NOMO-1 (cell line): ENCODE data around the gene PRICKLE2.
"Not testable (repeated sequence)": the region's sequence is repeated elsewhere in the genome, so short reads cannot be mapped to it uniquely, and the experiment has no call there.

Source experiments
- DNase-seq, 2 experiments: peaks; one replicate each; lab custom pipeline; 2025; ENCODE audit not compliant: unreplicated experiment in 2 of 2; lab: John Stamatoyannopoulos, UW

PRICKLE2 gene

DNA sequence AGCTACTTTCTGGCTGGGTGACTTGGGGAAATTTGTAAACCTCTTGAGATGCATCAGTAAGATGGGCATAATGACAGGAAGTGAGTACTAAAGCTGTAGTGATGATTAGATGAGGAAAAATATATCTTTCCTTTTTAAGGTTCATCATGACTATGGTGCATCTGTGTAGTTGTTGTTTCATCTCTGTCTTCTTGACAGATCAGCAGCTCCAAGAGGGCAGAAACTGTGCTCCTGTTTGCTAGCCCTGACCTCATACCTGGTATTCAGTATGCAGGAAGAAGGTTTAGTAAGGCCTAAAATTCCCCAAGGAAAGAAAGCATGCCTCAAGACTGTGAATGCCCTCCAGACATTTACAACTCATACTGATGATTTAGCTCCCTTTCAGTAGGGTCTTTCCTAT, 119.5 kb downstream of the PRICKLE2 start:
- no peak for DNase-seq

DNA sequence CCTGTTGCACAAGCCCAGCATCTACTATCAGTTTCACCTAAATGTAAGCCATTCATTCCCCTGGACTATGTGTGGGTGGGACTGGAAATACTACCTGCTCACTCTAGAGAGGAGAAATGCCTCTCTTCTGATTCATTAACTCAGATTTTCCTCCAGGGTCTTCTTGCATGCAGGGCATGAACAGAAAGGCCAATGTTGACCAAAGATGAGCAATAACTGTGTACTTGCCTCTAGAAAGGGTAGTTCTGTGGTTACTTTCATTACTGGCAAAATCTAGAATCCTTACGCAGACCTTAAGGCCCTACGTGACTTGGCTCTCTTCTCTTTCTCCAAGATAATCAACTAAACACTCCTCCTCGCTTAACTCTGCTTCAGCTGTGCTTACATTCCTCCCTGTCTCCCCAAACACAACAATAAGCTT, 120.6 kb downstream of the PRICKLE2 start:
- DNase-seq: no peak

DNA sequence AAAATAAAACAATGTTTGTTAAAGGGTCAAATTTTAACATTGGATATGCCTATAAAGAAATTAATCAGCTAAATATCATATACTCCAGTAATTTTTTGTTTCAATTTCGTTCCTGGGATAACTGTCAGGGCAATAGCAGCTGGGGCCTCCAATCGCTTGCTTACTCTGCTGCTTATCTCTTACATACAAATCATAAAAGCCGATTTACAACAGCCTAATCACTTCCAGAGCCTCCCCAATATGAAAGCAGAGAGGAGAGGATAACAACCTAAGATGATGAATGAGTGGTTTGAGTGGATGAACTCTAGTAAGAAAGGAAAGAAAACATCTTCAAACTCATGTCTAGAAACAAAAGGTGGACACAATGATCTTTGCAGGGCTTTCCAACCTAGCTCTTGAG, 121.3 kb downstream of the PRICKLE2 start:
- no peak for DNase-seq

DNA sequence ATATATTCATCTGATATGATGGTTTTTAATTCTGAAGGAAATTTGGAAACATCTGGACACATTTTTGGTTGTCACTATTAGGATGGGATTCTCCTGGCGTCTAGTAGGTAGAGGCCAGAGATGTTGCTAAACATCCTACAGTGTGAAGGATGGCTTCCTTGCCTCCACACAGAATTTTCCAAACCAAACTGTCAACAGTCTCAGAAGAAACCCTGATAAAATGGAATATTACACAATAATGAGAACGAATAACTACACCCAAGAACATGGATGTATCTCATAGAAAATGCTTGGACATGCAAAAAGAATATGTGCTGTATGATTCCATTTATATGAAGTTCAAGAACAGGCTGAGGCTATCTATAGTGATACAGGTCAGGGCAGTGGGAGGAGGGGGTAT, 122.1 kb downstream of the PRICKLE2 start:
- DNase-seq: no peak

DNA sequence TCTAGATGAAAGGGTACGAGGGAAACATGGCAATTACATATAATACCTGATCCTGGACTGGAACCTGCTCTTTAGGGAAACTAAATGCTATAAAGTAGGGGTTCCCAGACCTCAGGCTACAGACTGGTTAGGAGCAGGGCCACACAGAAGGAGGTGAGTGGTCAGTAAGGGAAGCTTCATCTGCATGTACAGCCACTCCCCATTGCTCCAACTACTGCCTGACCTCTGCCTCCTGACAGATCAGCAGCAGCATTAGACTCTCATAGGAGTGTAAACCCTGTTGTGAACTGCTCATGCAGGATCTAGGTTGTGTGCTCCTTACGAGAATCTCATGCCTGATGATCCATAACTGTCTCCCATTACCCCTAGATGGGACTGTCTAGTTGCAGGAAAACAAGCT, 123.1 kb downstream of the PRICKLE2 start:
- DNase-seq: no peak

DNA sequence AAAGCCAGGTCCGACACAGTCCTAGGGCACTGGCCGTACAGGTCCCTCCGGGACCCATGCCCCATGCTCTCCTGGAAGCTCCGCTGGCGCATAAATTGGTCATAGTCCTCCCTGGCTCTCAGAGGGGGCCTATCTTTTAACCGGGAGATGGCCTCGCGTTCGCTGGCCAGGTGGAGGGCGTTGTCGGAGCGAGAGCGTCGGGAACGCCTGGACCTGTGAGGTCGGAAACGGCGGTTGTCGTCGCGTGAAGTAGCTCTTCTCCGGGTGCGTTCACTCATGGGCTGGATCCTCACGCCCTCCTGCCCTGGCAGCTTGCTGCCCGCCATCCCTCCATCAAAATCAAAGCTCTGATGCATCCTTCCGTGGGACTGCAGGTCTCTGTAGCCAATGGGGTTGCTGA, 126.0 kb downstream of the PRICKLE2 start:
- DNase-seq: no peak

DNA sequence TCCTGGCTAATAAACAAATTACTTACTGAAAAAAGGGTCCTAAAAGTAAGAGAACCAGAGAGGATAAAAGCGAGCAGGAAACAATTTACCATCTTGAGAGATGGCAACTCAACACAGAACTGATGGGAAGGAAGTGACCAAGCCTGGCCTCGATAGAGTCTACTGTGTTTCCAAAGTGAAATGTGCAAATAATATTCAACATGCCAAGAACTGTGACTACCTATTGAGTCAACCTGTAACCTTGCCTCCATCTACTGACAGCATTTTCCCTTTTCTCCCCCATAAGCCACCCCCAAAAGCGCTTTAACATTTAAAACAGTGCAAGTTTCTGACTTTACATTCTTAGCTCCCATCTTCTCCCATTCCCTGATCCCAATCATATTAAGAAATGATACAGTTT, 126.6 kb downstream of the PRICKLE2 start:
- DNase-seq: no peak

DNA sequence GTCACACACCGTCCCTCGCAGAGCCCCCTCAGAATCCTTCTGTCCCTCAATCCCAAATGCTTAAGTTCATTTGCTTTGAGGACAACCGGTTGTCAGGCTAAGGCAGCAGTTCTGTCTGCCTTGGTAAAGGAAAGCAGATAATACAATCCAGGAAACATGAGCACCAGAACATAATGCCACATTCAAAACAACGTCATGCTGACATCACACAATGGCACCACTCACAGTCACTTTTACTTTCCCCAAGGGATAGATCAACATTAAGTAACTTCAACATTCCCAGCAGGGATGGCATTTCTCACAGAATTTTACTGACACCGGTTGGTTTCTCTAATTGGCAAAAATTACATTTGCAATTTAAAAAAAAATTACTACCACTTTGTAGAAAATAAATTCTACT, 127.3 kb downstream of the PRICKLE2 start:
- DNase-seq: no peak

DNA sequence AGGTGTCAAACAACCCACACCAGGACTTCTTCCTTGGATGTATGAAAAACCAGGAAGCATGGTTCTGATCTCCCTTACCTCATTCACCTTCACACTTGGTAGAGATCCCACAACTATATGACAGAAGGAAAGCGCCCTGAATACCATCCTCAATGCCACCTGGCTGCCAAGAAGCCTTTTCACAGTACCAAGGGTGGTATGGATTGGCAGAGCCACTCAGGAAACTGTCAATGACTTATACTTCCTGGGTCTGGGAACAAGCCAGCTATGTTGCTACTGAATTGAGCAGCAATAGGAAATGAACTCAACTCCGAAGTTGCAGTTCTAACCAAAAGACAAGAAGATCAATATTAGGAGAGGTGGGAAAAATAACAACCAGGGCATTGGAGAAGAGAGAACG, 129.5 kb downstream of the PRICKLE2 start:
- DNase-seq: no peak

DNA sequence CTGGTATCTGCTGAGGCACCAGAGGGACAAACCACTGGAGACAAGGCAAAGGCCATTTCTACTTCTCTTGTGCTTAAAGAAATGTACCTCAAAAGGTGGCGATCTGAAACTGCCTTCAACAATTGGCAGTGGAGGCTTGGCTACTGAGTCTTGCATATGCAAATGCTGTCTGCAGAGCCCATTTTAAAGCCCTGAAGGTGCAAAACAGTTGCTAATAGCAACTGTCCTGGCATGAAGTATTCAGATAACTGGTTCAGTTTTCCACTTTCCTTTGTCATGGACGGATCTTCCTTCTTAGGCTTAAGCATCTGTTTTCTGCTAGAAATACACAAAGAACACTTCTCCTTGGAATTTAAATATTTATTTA, 130.6 kb downstream of the PRICKLE2 start:
- no peak for DNase-seq

DNA sequence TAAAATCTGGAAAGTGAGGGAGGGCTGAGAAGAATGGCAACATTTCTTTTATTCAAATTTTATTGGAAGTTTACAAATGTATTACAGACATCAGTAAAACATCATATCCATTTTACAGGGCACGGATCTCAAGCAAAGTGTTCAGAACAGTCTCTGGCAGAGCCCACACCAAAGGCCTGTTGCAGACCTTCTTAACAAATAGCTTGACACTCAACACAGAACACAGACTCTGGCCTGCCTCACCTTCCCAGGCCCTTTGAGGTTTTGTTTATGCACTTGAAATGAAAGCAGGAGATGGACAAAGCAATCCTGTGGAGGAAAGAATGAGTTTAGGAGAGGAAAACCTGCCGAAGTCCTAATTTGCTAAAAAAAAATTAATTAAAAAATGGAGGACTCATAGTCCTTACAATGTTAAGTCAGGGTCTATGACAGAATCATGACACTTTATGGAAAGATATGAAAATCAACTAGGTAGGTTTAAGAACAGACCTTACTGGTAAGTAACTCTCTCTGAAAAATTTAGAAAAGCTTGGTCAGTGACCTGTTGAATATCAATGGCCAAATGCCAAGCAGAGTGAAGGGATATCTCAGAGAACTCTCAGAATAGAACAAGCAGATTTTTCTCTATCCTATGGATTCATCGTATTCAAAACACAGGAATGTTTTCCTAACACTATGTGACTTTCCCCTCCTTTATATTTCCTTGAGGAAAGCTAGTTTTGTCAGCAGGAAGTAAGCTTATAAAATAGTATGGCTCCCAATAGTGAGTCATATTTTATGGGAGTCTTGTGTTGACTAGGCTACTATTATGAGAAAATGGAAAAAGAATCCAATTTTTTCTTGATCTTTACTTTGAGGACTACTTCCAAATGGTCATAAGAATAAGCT, 131.2 kb downstream of the PRICKLE2 start:
- no peak for DNase-seq

DNA sequence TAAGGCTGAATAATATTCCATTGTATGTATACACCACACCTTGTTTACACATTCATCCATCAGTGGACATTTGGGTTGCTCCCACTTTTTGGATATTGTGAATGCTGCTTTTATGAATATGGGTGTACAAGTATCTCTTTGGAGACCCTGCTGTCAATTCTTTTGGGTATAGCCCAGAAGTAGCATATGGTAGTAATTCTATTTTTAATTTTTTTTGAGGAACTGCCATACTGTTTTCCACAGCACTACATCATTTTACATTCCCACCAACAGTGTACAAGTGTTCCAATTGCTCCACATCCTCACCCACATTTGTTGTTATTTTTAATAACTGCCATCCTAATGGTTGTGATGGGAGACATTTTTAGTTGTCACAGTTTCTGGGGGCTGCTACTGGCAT, 132.1 kb downstream of the PRICKLE2 start:
- DNase-seq: no peak

DNA sequence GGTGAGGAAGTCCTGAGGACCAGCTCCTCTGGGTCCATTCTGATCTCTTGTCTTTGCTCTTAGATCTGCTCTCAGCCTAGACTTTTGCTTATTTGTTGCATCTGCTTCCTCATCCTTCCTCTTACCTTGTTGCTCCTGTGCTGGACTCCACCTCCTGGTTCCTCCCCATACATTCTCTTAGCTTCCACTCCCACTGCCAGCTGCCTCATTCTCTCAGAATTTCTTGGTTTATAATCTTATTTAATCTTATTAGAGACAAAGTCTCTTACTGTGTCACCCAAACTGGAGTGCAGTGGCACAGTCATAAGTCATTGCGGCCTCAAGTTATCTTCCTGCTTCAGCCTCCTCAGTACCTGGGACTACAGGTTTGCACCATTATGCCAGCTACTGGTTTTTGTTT, 133.8 kb downstream of the PRICKLE2 start:
- DNase-seq: no peak

DNA sequence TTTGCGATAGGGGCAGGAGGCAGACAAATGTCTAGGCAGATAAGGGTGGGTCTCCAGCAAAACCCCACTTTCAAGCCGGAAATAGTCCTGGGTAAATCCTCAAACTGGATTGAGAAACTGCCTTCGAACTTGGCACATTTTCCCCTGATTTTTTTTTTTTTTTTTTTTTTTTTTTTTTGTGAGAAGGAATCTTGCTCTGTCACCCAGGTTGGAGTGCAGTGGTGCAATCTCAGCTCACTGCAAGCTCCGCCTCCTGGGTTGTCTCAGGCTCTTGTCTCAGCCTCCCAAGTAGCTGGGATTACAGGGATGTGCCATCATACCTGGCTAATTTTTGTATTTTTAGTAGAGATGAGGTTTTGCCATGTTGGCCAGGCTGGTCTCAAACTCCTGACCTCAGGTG, 135.9 kb downstream of the PRICKLE2 start:
- DNase-seq: not testable (repeated sequence)

DNA sequence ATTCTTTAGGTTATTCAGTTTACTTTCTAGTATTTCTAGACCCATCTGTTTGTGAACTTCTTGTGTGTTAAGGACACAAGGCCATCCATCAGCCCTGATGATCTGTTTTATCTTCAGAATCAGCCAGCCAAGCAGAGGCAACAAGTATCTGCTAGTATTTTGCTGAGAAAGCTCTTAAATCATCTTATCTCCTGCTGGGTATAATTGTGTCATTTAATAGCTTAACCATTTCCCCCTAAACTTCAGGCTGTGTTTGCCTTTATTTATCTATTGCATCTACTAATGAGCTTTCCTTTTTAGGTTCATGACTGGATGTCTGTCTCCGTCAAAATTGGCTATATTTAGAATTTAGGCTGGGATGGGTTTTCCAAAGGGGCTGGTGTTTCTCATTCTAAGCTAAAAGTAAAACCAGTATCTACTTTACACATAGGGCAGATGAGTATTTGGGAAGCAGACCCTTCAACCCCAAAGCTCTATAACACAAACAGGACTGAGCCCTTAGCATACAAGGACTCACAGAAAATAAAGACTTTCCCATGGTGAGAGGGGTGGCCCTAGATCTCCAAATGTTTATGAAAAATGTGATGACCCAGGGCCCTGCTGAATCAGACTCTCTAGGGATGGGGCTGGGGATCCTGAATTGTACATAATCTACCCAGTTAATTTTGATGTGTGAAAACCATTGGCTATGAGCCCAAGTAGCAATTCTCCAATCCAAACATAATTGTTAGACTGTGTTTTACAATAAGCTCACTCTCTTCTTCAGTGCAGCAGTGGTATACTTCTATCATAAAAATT, 136.7 kb downstream of the PRICKLE2 start:
- peak in 1 of 2 experiments; percentile 23 for DNase-seq

DNA sequence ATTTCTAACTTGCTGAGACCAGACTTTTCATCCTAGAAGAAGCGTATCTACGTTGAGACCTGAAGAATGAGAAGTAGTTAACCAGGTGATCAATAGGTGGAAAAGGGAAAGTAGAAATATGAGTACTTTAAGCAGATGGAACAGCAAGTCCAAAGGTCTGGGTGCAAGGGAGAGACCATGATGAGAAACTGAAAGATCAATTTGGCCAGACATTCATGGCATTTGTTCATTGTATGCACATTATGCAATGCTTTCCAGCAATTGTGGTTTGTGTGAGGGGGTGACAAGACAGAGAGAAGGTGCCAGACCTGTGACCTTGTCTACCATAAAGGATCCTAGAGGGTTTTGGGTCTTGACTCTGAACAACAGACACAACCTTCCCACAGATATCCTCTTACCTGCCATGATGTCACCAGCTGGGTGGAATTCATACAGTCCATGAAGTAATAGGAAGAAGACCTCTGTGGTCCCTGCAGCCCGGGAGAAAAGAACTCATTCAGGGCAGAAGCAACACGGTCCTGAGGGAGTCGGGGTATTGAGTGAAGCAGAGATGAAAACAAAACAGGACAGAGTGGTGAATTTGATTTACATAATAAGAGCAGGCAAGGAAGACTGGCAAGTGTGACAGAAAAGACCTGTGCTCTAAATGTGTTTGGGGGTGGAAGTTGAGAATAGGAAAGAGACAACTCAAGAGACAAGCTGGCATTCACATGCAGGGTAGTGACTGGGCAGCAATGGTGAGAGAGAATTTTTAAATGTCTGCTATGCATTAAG, 138.6 kb downstream of the PRICKLE2 start:
- DNase-seq: peak in 1 of 2 experiments; percentile 5

DNA sequence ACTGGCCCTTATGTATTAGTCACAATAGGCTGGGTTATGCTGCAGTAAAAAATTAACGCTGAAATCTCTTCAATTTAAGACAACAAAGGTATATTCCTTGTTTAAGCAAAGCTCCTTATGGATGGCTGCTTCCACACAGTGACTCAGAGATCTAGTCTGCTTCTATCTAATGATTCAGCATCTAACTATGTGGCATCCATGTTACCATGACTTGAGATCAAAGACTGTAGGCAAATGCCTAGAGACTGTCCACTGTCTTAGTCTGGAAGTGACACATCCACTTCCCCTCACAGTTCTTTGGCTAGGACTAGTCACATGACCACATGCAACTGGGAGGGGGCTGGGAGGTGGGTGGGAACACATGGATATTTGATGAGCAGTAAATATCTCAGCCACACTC, 140.6 kb downstream of the PRICKLE2 start:
- no peak for DNase-seq

DNA sequence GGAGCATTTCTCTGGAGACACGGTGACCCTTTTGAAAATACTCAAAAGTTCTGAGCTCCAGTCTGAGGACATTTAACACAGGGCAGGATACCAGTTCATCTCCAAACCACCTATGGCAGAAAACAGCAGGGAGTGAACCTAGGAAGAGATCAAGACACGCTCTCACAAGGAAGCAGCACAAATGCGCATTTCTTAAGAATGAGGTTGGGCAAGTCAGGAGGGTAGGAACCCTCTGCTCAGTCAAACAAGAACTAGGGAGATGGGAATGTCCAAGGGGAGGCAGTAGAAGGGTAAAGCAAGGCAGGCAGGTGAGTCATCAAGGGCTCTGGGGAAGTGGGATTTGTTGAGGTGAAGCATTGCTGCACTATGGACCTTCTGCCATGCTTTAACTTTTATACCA, 141.7 kb downstream of the PRICKLE2 start:
- DNase-seq: peak; percentile 46 to 76

DNA sequence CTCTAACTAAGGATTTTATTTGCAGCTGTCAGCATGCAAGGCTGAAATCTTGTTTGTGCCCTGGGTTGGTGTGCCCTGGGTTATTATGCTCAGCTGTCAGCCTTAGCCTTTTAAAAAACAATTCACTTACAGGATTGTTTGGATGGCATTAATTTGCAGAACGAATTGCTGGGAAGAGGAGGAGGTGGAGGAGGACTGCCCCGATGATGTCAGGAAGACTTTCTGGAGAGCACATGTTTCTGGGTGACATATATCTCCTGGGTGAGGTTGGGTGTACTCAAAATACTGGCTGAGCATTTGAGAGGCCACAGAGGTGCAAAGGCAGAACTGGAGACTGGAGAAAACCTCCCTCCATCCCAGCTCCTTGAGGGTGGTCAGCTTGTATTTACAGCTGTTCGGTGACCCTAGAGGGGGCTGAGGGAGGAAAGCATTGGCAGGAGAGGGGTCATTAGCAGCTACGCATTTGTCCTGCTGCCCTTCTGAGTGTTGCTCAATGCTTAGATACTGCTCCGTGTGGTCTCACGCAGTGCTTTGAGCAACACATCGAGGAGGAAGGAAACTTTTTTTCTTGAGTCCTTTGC, 142.2 kb downstream of the PRICKLE2 start:
- DNase-seq: peak; percentile 55 to 79

DNA sequence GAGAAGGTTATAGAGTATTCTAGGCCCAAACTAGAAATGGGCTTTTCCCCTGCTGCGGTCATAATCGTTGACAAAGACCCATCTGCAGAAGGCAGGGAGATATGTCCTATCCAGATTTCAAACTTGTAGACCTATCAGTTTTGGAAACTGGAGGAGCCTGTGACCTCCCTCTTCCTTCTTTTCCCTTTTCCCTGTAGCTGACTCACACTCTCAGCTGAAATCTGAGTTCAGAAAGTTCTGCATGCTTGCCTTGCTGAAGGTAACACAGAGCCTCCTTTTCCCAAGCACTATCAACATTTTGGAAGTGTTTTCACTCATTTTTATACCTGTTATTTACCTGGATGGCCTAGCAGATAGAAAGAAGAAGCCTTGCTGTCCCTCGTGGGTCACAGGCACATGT, 142.9 kb downstream of the PRICKLE2 start:
- DNase-seq: no peak

DNA sequence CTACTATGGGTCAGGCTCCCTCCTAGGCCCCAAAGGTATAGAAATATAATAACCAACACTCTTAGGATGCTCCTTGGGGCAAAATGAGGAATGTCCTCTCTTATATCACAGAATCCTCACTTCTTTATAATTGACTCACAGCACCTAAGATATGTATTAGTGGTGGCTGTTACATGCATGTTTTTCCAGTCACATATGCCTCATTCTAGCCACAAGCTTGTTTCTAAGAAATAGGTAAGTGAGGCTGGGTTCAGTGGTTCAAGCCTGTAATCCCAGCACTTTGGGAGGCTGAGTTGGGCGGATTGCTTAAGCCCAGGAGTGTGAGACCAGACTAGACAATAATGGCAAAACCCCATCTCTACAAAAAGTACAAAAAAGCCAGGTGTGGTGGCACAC, 144.0 kb downstream of the PRICKLE2 start:
- DNase-seq: no peak
